BLaER1 treated with 17β-estradiol and CSF1 and Interleukin-3, amounts not matched to agents 10 nM and 100 nM (cell line): ENCODE results near the gene MMP26.

Experiments used
- H3K27ac ChIP-seq, 11 experiments: shearing (Covaris generic); formaldehyde crosslinking; 2 replicates each; pipeline ENCODE4 v1.8.1; 2022
- H3K27me3 ChIP-seq, 11 experiments: shearing (Covaris generic); formaldehyde crosslinking; 2 replicates each; pipeline ENCODE4 v1.8.1; 2022
- H3K36me3 ChIP-seq, 11 experiments: shearing (Covaris generic); formaldehyde crosslinking; 2 replicates each; pipeline ENCODE4 v1.8.1; 2022
- H3K4me1 ChIP-seq, 10 experiments: shearing (Covaris generic); formaldehyde crosslinking; 2 replicates each; pipeline ENCODE4 v1.8.1; 2022
- H3K4me2 ChIP-seq, 11 experiments: shearing (Covaris generic); formaldehyde crosslinking; 2 replicates each; pipeline ENCODE4 v1.8.1; 2022
- H3K4me3 ChIP-seq, 10 experiments: shearing (Covaris generic); formaldehyde crosslinking; 2 replicates each; pipeline ENCODE4 v1.8.1; 2022
- H3K9ac ChIP-seq, 11 experiments: shearing (Covaris generic); formaldehyde crosslinking; 2 replicates each; pipeline ENCODE4 v1.8.1; 2022
- H3K9me3 ChIP-seq, 11 experiments: shearing (Covaris generic); formaldehyde crosslinking; replicated peaks in 1 of 11; 2 replicates each; pipeline ENCODE4 v1.8.1; 2022
- H4K20me1 ChIP-seq, 11 experiments: shearing (Covaris generic); formaldehyde crosslinking; 2 replicates each; pipeline ENCODE4 v1.8.1; 2022
- Cebpa-rat ChIP-seq, 11 experiments: shearing (Covaris generic); IDR thresholded peaks; 2 replicates each; pipeline ENCODE4 v1.8.1; 2022

Gene MMP26

GRCh38 chr11:4704054-4704789 is at the start of gene MMP26:
TSS of gene MMP26 (plus strand) at chr11:4704784.
- TF ChIP-seq Cebpa-rat (IDR thresholded peaks at IDR 0.05): no peak
- H3K36me3 ChIP-seq: no peaks in the 10 kb centered on the region
- H3K9ac ChIP-seq: no peak within 1 kb of the TSS
- H3K27ac ChIP-seq: no peak within 1 kb of the TSS
- H3K4me3 ChIP-seq: no peak within 1 kb of the TSS
- H3K4me1 ChIP-seq: peaks cover 0 to 20% (median 12%) of the 10 kb centered on the region in 10 experiments; a peak in 12 of 20 replicates
- H3K9me3 ChIP-seq: no peaks in the 10 kb centered on the region
- peak within 1 kb of the TSS in 7 of 11 experiments; percentile 25 to 56 (median 43); a peak in 12 of 22 replicates for H3K4me2 ChIP-seq
- no peaks in the 10 kb centered on the region for H3K27me3 ChIP-seq
- no peaks in the 10 kb centered on the region for H4K20me1 ChIP-seq

GRCh38 chr11:4658629-4659445 is 45.7 kb upstream of the MMP26 start:
- TF ChIP-seq Cebpa-rat (IDR thresholded peaks at IDR 0.05): no peak
- H3K4me3 ChIP-seq: no peak overlapping the region
- H3K27ac ChIP-seq: no peak overlapping the region
- no peaks in the 10 kb centered on the region for H4K20me1 ChIP-seq
- peaks cover 0 to 5% (median 0%) of the 10 kb centered on the region in 10 experiments; a peak in 1 of 20 replicates for H3K4me1 ChIP-seq
- no peaks in the 10 kb centered on the region for H3K9me3 ChIP-seq
- H3K36me3 ChIP-seq: no peaks in the 10 kb centered on the region
- H3K27me3 ChIP-seq: no peaks in the 10 kb centered on the region
- H3K9ac ChIP-seq: no peak overlapping the region
- H3K4me2 ChIP-seq: no peak overlapping the region

GRCh38 chr11:4662876-4663275 is 41.7 kb upstream of the MMP26 start:
- TF ChIP-seq Cebpa-rat (IDR thresholded peaks at IDR 0.05): no peak
- Histone ChIP-seq H3K4me1 (no peaks in the 10 kb centered on the region), H3K36me3 (no peaks in the 10 kb centered on the region), H3K4me2 (no peak overlapping the region), H3K27me3 (no peaks in the 10 kb centered on the region), H3K4me3 (no peak overlapping the region), H3K9me3 (no peaks in the 10 kb centered on the region), H3K9ac (no peak overlapping the region), H4K20me1 (no peaks in the 10 kb centered on the region), H3K27ac (no peak overlapping the region)

GRCh38 chr11:4664183-4664582 is 40.4 kb upstream of the MMP26 start:
- no peaks in the 10 kb centered on the region for H3K27me3 ChIP-seq
- no peaks in the 10 kb centered on the region for H4K20me1 ChIP-seq
- no peak overlapping the region for H3K4me3 ChIP-seq
- H3K4me1 ChIP-seq: no peaks in the 10 kb centered on the region
- H3K9ac ChIP-seq: no peak overlapping the region
- TF ChIP-seq Cebpa-rat (IDR thresholded peaks at IDR 0.05): no peak
- H3K9me3 ChIP-seq: no peaks in the 10 kb centered on the region
- H3K27ac ChIP-seq: no peak overlapping the region
- no peak overlapping the region for H3K4me2 ChIP-seq
- no peaks in the 10 kb centered on the region for H3K36me3 ChIP-seq

GRCh38 chr11:4664786-4665185 is 39.8 kb upstream of the MMP26 start:
- Histone ChIP-seq H3K9ac (no peak overlapping the region), H3K27ac (no peak overlapping the region), H3K9me3 (no peaks in the 10 kb centered on the region), H3K4me1 (no peaks in the 10 kb centered on the region), H4K20me1 (no peaks in the 10 kb centered on the region), H3K4me2 (no peak overlapping the region), H3K27me3 (no peaks in the 10 kb centered on the region), H3K36me3 (no peaks in the 10 kb centered on the region), H3K4me3 (no peak overlapping the region)
- TF ChIP-seq Cebpa-rat (IDR thresholded peaks at IDR 0.05): no peak

GRCh38 chr11:4665424-4665823 is 39.2 kb upstream of the MMP26 start:
- no peaks in the 10 kb centered on the region for H3K9me3 ChIP-seq
- no peak overlapping the region for H3K9ac ChIP-seq
- no peak for TF ChIP-seq Cebpa-rat (IDR thresholded peaks at IDR 0.05)
- H3K27ac ChIP-seq: no peak overlapping the region
- no peaks in the 10 kb centered on the region for H3K27me3 ChIP-seq
- no peak overlapping the region for H3K4me2 ChIP-seq
- H3K4me1 ChIP-seq: no peaks in the 10 kb centered on the region
- H3K36me3 ChIP-seq: no peaks in the 10 kb centered on the region
- no peak overlapping the region for H3K4me3 ChIP-seq
- no peaks in the 10 kb centered on the region for H4K20me1 ChIP-seq

- Histone ChIP-seq H3K27ac (no peak overlapping the region), H3K4me1 (no peaks in the 10 kb centered on the region), H3K27me3 (no peaks in the 10 kb centered on the region), H3K4me3 (no peak overlapping the region), H4K20me1 (no peaks in the 10 kb centered on the region), H3K9me3 (no peaks in the 10 kb centered on the region), H3K9ac (no peak overlapping the region), H3K4me2 (no peak overlapping the region), H3K36me3 (no peaks in the 10 kb centered on the region)
- TF ChIP-seq Cebpa-rat (IDR thresholded peaks at IDR 0.05): no peak
Measured at GRCh38 chr11:4671741-4672140, 32.8 kb upstream of the MMP26 start.

- Histone ChIP-seq H3K4me2 (no peak overlapping the region), H3K27me3 (no peaks in the 10 kb centered on the region), H3K27ac (no peak overlapping the region), H4K20me1 (no peaks in the 10 kb centered on the region), H3K9me3 (no peaks in the 10 kb centered on the region), H3K36me3 (no peaks in the 10 kb centered on the region), H3K4me1 (no peaks in the 10 kb centered on the region), H3K9ac (no peak overlapping the region), H3K4me3 (no peak overlapping the region)
- no peak for TF ChIP-seq Cebpa-rat (IDR thresholded peaks at IDR 0.05)
Measured at GRCh38 chr11:4672470-4672869, 32.1 kb upstream of the MMP26 start.

GRCh38 chr11:4673781-4674180 is 30.8 kb upstream of the MMP26 start:
- no peaks in the 10 kb centered on the region for H3K27me3 ChIP-seq
- no peaks in the 10 kb centered on the region for H4K20me1 ChIP-seq
- H3K36me3 ChIP-seq: no peaks in the 10 kb centered on the region
- H3K4me1 ChIP-seq: no peaks in the 10 kb centered on the region
- H3K9ac ChIP-seq: no peak overlapping the region
- no peak for TF ChIP-seq Cebpa-rat (IDR thresholded peaks at IDR 0.05)
- H3K27ac ChIP-seq: no peak overlapping the region
- no peak overlapping the region for H3K4me2 ChIP-seq
- no peaks in the 10 kb centered on the region for H3K9me3 ChIP-seq
- no peak overlapping the region for H3K4me3 ChIP-seq
